Left renal pelvis (tissue), 4 donors: ENCODE measurements around the gene OBI1. TPM values are rescaled to one million over a fixed set of nuclear protein-coding genes. Genes with fewer than 3 reads are reported as not detected.

Experiments used
- DNase-seq, 4 donors: peaks; one replicate each; pipeline ENCODE4 v3.0.0-alpha.2; 2013; ENCODE audit warnings: low read depth in 4 of 4, low spot score in 3 of 4
- polyA plus RNA-seq, 4 donors: library from polyadenylated mRNA; unstranded; fragments of 120-200 nt; gene quantifications; one replicate each; pipeline ENCODE4 v1.2.1, GENCODE V29; 2013; ENCODE audit not compliant: insufficient read length in 4 of 4

OBI1 gene
- polyA plus RNA-seq = 10 to 100 TPM; 18.4 to 29.0 (median 22.3) TPM

GRCh38 chr13:78658630-78659449 lies at the start of gene OBI1:
OBI1 (minus strand) TSS chr13:78659155; CDS start chr13:78659120, 35 bp downstream.
- DNase-seq = peak; percentile 77 to 85 (median 82)

DNA sequence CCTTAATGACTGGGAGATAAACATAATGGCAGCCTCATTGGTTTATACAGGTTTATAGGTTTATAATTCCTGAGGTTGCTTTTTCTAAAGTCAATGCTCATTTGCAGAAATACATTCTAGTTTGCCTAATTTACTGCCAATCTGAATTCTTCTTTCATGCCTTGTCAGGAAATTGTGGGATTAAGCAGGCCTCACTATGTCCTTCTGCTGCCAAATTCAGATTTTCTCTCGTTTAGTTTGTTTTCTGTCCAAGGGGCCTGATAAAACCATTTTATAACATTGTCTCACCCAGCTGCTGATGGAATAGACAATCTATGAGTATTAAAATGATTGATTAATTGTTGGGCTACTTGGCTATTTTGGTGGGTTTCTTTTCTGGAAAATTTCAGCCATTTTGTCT lies 42.4 kb upstream of the OBI1 start:
- DNase-seq = no peak

- DNase-seq = no peak
Observed at GRCh38 chr13:78700121-78700910, 41.4 kb upstream of the OBI1 start.

DNA sequence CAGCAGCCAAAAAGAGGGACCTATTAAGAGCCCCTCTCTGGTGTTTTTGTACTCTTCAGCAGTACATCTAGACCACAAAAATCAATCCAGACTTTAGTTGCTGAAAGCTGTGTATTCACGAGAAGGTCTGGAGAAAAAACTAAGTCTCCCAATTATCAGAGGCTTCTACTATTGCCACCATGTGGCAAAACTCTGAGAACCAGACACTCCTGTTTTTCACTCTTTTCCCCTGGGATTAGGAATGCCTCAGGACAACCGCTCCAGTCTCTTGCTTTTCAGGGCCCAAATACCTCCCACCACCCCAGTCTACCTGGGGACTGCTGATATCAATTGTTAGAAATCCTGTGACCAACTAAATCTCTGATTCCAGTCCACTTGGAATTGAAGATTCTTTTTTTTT lies 30.1 kb upstream of the OBI1 start:
- no peak for DNase-seq

DNA sequence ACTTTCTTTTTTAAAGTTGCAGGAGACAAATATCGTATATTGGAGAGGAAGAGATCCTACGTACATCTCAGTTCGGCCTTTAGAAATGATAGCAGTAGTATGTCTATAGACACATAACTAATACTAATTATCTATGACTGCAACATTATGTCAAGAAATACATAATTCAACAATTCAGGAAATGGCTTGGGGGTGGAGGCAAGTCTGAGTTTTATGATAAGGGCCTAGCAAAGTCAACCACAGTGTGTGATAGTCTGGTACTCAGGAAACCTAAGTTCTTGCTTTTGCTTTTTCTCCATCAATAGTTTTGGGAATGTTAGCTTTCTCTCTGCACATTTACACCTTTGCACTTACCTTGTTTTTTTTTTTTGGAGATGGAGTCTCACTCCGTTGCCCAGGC lies 27.5 kb upstream of the OBI1 start:
- no peak for DNase-seq

GRCh38 chr13:78680576-78681350 lies 21.8 kb upstream of the OBI1 start:
- no peak for DNase-seq

GRCh38 chr13:78680115-78680561 lies 21.2 kb upstream of the OBI1 start:
- DNase-seq = no peak

GRCh38 chr13:78679329-78679728 lies 20.4 kb upstream of the OBI1 start:
- DNase-seq = no peak

DNA sequence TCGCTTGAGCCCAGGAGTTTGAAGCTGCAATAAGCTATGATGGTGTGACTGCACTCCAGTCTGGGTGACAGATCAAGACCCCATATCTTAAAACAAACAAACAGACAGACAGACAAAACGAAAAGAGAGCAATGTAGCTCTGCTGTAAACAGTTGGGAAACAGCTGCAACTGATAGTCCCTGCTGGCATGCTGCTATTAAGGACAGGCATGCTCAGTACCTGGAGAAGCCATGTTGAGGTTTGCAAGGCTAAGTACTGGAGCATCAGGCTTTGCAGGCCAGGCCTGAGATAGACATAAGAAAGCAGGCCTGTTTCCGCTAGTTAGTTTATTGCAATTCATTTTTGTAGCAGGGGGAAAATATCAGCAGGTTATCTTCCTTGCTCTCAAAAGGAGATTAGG lies 16.2 kb upstream of the OBI1 start:
- no peak for DNase-seq

GRCh38 chr13:78674638-78675037 lies 15.7 kb upstream of the OBI1 start:
- no peak for DNase-seq

GRCh38 chr13:78662467-78662866 lies 3.5 kb upstream of the OBI1 start:
- no peak for DNase-seq

DNA sequence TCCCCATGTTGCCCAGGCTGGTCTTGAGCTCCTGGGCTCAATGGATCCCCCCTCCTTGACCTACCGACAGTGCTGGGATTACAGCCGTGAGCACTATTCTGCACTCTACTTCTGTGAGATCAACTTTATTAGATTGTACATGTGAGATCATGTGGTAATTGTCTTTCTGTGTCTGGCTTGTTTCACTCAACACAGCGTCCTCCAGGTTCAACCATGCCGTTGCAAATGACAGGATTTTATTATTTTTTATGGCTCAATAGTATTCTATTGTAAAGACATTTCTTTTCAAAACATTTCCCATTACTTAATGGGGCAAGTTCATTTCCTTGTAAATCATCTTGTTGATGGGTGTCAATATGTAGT lies 1.5 kb upstream of the OBI1 start:
- DNase-seq = no peak

DNA sequence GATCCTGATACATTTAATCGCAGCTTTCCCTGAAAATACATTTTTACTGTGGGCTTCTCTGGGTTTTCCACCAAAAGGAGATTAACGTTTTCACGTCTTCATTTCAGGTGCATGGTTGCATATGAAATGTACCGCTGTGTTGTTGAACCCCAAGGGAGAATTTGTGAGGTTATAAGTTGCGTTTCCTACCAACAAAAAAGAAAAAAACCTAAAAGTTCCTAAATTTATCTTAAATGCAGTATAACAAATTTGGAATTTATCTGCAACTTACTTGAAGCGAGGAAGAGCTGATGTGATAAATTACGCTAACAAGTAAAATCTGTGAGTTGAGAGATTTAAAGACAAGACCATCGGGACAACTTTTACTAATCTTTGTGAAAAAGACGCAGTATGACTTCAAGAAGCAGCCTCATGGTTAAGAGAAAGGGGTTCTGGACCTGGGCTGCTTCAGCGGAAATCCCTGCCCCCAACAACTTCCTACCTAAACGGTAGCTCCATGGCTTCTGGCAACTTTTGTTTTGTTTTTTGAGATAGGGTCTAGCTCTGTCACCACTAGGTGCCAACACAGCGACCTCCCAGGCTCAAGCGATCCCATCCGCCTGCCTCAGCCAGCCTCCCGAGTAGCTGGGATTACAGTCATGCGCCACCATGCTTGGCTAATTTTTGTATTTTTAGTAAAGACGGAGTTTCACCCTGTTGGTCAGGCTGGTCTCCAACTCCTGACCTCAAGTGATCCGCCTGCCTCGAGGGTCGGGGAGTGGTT lies 958 bp upstream of the OBI1 start:
- DNase-seq = no peak

DNA sequence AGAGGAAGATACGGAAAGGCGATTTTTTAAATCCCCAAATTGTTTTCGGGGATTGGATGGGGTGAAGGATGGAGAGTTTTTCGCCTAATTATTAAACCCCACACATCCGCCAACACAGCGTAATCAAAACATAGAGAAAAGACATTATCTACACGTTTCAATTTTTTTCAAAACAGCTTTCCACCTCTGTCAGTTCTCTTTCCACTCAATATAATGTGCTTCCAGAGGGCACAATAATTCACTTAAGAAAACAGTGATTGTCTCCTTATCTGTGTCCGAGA lies 435 bp upstream of the OBI1 start:
- DNase-seq = no peak

- DNase-seq = no peak
Observed at GRCh38 chr13:78657699-78658629, 991 bp downstream of the OBI1 start.

DNA sequence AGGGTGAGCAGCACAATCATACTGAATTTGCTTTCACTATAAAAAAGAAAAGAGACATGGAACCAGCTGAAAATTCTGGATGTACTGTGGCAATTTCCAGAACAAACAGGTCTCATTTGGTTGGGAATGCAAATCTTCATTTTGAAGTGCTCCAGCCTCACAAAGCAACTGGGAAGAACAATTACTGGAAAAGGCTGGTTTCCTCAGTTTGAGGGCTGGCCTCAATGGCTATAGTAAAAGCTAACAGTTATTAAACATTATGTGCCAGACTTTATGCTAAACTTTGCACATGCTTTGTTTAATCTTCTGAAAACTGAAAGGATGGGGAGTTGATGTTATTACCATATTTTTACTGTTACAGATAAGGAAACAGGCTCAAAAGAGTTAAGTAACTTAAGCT lies 3.0 kb downstream of the OBI1 start:
- no peak for DNase-seq

GRCh38 chr13:78655007-78655406 lies 3.9 kb downstream of the OBI1 start:
- DNase-seq = no peak

- DNase-seq = no peak
Observed at GRCh38 chr13:78652651-78653050, 6.3 kb downstream of the OBI1 start.

DNA sequence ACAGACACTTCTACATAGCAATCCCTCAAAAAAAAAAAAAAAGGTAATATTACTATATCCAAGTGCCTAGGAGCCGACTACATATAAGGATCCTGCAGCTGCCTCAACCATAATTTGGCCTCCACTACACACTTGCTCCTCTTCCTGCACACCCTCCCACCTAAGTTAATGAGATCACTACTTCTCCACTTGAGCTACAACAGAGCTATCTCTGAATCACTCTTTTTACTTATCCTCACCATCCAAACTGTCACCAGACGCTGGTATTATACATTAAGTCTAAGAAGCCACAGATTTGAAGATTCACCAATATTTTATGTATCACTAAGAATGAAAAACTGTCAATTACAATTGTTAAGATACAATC lies 8.3 kb downstream of the OBI1 start:
- no peak for DNase-seq
